DOHH2 (cell line): ENCODE measurements around the gene CDH24.

Experiments
- H3F3A ChIP-seq: fragments of 200-600 bp; sonication (generic), shearing (Covaris generic); 2 replicates; pipeline ENCODE4 v1.6.0; 2016; ENCODE audit warnings: antibody characterized with exemption, mild to moderate bottlenecking; ENCODE audit not compliant: control insufficient read depth, insufficient read depth
- H3K27ac ChIP-seq: fragments of 200-600 bp; sonication (generic); 2 replicates; pipeline ENCODE4 v1.5.1; 2014; ENCODE audit warnings: low read depth, mild to moderate bottlenecking, low read length, moderate library complexity
- H3K27me3 ChIP-seq: fragments of 200-600 bp; sonication (generic); 2 replicates; pipeline ENCODE4 v1.6.1; 2014; ENCODE audit warnings: mild to moderate bottlenecking, low read length, mixed read lengths; ENCODE audit not compliant: control insufficient read depth
- H3K36me3 ChIP-seq: fragments of 200-600 bp; sonication (generic); 2 replicates; pipeline ENCODE4 v1.6.1; 2014; ENCODE audit warnings: mild to moderate bottlenecking, low read length, moderate library complexity, mixed read lengths; ENCODE audit not compliant: control insufficient read depth
- H3K4me1 ChIP-seq: fragments of 200-600 bp; sonication (generic); 2 replicates; pipeline ENCODE4 v1.6.1; 2014; ENCODE audit warnings: mild to moderate bottlenecking, low read length, mixed read lengths; ENCODE audit not compliant: control insufficient read depth
- H3K4me2 ChIP-seq: fragments of 200-600 bp; sonication (generic); 2 replicates; pipeline ENCODE4 v1.6.0; 2014; ENCODE audit warnings: mild to moderate bottlenecking, low read length, moderate library complexity
- H3K4me3 ChIP-seq: fragments of 200-600 bp; sonication (generic); 2 replicates; pipeline ENCODE4 v1.5.1; 2014; ENCODE audit warnings: mild to moderate bottlenecking, low read length, mixed read lengths
- H3K79me2 ChIP-seq: fragments of 200-600 bp; sonication (generic); 2 replicates; pipeline ENCODE4 v1.6.1; 2014; ENCODE audit warnings: mild to moderate bottlenecking, low read length, mixed read lengths; ENCODE audit not compliant: control insufficient read depth
- H3K9me2 ChIP-seq: fragments of 200-600 bp; sonication (generic); replicated peaks from 2 replicates; pipeline ENCODE4 v1.6.1; 2014; ENCODE audit warnings: mild to moderate bottlenecking, low read length, mixed read lengths; ENCODE audit not compliant: control insufficient read depth
- H3K9me3 ChIP-seq: fragments of 200-600 bp; sonication (generic); 2 replicates; pipeline ENCODE4 v1.6.1; 2014; ENCODE audit warnings: antibody characterized with exemption, low read length, mixed read lengths; ENCODE audit not compliant: control insufficient read depth, insufficient read depth
- H4K20me1 ChIP-seq: fragments of 200-600 bp; sonication (generic); 2 replicates; pipeline ENCODE4 v1.6.0; 2014; ENCODE audit warnings: low read depth, mild to moderate bottlenecking, antibody characterized with exemption, low read length, moderate library complexity; ENCODE audit not compliant: control insufficient read depth, insufficient read depth
- EZH2phosphoT487 ChIP-seq: fragments of 200-600 bp; sonication (generic); IDR thresholded peaks from 2 replicates; pipeline ENCODE4 v1.6.1; 2017; ENCODE audit warnings: borderline replicate concordance, mild to moderate bottlenecking, antibody characterized with exemption, low read length, moderate library complexity, mixed read lengths
- TF ChIP-seq, protein P1 (sequence below): fragments of 200-600 bp; sonication (generic); IDR thresholded peaks from one replicate; pipeline ENCODE4 v1.5.1; 2014; ENCODE audit warnings: antibody characterized with exemption, mild to moderate bottlenecking, low read depth, low read length; ENCODE audit not compliant: poor library complexity, severe bottlenecking

Gene CDH24

DNA sequence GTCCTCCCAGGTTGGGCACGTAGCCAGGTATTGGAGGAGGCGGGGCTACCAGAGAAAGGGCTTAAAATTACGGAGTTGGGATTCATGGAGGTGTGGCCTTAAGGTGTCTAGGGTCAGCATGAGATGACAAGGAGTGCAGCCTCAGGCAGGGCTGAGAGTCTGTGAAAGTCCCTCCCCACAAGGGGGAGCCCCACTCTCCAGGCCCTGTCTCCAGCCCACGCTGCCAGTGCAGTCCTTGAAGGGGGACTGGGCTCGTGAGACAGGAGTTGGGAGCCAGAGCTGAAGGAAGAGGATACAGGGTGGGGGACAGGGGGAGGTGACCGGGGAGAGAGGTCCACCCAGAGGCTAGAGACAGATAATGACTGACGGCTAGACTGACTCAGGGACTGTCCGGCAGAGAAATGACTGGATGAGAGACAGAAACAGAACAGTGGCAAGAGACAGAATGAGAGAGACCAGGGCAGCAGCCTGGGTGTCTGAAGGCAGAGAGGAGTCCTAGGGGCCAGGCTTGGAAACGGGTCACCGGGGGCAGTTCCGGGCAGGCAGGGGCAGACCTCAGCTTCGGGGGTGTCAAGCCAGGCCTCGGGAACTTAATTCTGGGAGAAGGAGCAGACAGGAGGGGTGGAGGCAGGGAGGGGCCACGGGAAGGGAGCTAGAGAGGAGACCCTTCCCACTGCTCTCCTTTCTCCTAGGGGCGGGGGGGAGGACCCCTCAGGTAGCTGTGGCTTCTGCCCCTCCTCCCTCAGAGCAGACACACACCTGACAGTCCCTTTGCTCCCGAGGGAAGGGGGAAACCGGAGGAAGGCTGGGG is 970 bp downstream of the CDH24 start:
- H3K27me3 ChIP-seq, result peaks cover 6% of the 10 kb centered on the region; the same call in 1 of the 2 replicates
- H3K9me3 ChIP-seq, result no peaks in the 10 kb centered on the region
- H3K9me2 ChIP-seq, result no peaks in the 10 kb centered on the region
- H3K79me2 ChIP-seq, result no peaks in the 10 kb centered on the region
- no peaks in the 10 kb centered on the region for H4K20me1 ChIP-seq
- no peak overlapping the region for H3K27ac ChIP-seq
- peaks cover 26% of the 10 kb centered on the region for H3F3A ChIP-seq
- TF ChIP-seq, protein P1, sequence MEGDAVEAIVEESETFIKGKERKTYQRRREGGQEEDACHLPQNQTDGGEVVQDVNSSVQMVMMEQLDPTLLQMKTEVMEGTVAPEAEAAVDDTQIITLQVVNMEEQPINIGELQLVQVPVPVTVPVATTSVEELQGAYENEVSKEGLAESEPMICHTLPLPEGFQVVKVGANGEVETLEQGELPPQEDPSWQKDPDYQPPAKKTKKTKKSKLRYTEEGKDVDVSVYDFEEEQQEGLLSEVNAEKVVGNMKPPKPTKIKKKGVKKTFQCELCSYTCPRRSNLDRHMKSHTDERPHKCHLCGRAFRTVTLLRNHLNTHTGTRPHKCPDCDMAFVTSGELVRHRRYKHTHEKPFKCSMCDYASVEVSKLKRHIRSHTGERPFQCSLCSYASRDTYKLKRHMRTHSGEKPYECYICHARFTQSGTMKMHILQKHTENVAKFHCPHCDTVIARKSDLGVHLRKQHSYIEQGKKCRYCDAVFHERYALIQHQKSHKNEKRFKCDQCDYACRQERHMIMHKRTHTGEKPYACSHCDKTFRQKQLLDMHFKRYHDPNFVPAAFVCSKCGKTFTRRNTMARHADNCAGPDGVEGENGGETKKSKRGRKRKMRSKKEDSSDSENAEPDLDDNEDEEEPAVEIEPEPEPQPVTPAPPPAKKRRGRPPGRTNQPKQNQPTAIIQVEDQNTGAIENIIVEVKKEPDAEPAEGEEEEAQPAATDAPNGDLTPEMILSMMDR, result peak; percentile 90
- no peak for TF ChIP-seq EZH2phosphoT487
- peaks cover 26% of the 10 kb centered on the region for H3K4me1 ChIP-seq
- H3K4me2 ChIP-seq, result peak overlapping the region; percentile 95
- H3K36me3 ChIP-seq, result peaks cover 24% of the 10 kb centered on the region
- H3K4me3 ChIP-seq, result peak overlapping the region; percentile 66

DNA sequence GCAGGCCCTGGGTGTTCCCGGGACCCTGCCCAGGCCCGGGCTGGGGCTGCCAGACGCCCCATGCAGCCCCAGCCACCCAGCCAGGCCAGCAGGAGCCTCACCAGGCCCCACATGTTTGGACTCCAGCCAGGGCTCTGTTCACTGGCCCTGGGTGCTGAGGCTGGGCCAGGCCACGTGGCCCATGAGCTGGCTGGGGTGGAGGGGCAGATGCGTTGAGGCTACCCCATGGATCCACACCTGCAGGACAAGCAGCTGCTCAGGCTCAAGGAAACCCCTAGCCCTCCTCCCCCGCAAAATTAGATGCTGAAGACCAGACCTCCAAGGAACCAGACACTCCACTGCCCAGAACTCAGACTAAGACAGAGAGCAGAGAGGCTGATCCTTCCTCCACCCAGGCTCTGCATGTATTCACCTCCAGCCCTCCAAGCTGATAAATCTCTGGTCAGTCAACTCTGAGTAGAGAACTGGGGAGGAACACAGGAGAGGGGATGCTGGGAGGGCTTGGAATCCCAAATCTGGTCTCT is 1.6 kb downstream of the CDH24 start:
- Histone ChIP-seq H3K4me3 (no peak overlapping the region), H3F3A (peaks cover 22% of the 10 kb centered on the region), H3K9me3 (no peaks in the 10 kb centered on the region), H3K27me3 (peaks cover 6% of the 10 kb centered on the region; the same call in 1 of the 2 replicates), H3K27ac (no peak overlapping the region), H3K4me1 (peaks cover 26% of the 10 kb centered on the region), H3K4me2 (peak overlapping the region; percentile 95; the same call in 1 of the 2 replicates), H4K20me1 (no peaks in the 10 kb centered on the region), H3K36me3 (peaks cover 17% of the 10 kb centered on the region), H3K9me2 (no peaks in the 10 kb centered on the region), H3K79me2 (no peaks in the 10 kb centered on the region)
- no peak for TF ChIP-seq EZH2phosphoT487
- TF ChIP-seq, protein P1, result no peak

DNA sequence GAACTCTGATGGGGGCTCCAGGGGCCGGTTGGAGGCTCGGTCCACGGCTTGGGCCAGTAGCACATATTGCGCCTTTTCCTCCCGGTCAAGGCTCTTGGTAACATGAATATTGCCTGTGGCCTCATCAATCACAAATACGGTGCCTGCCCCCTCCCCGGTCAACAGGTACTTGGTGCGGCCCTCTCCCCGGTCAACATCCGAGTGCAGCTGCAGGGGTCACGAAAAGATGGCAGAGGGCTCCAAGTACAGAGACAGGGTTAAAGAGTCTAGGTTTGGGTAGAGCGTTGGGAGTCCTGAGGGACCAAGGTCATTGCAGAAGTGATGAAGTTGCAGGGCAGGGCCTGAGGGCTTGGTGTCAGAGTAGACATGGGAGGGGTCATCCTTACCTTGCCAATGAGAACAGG is 2.2 kb downstream of the CDH24 start:
- H3K9me2 ChIP-seq, result no peaks in the 10 kb centered on the region
- H3K79me2 ChIP-seq, result no peaks in the 10 kb centered on the region
- H3K27ac ChIP-seq, result no peak overlapping the region
- H3F3A ChIP-seq, result peaks cover 16% of the 10 kb centered on the region
- TF ChIP-seq, protein P1, result no peak
- no peak for TF ChIP-seq EZH2phosphoT487
- H3K4me3 ChIP-seq, result no peak overlapping the region
- peaks cover 12% of the 10 kb centered on the region for H3K36me3 ChIP-seq
- H3K4me1 ChIP-seq, result peaks cover 25% of the 10 kb centered on the region
- no peaks in the 10 kb centered on the region for H4K20me1 ChIP-seq
- no peak overlapping the region for H3K4me2 ChIP-seq
- H3K27me3 ChIP-seq, result peaks cover 6% of the 10 kb centered on the region; the same call in 1 of the 2 replicates
- H3K9me3 ChIP-seq, result no peaks in the 10 kb centered on the region
